Kidney (tissue), 14 donors: ENCODE results near the gene SLC35G6. TPM values are rescaled to one million over a fixed set of nuclear protein-coding genes. Genes with fewer than 3 reads are reported as not detected.

Source experiments
- DNase-seq, 5 donors: peaks; one replicate each; pipeline ENCODE4 v3.0.0-alpha.2; 2013 to 2020
- FAIRE-seq: peaks from 2 replicates; lab custom pipeline; 2012; peaks lifted over from hg19 to GRCh38; lab: Jason Lieb, UNC
- H3K27ac ChIP-seq, 2 donors: one replicate each; pipeline ENCODE4 v1.7.0; 2013; ENCODE audit warnings: low read depth in 2 of 2, low read length in 2 of 2, inconsistent platforms in 1 of 2
- H3K27me3 ChIP-seq: one replicate; pipeline ENCODE4 v1.7.1; 2013; ENCODE audit warnings: low read length, inconsistent platforms; ENCODE audit not compliant: control insufficient read depth, insufficient read depth
- H3K36me3 ChIP-seq, 3 donors: one replicate each; pipeline versions ENCODE4 v1.7.0 to v1.7.1; 2013; ENCODE audit warnings: low read length in 3 of 3, control low read depth in 1 of 3, inconsistent platforms in 1 of 3; ENCODE audit not compliant: insufficient read depth in 3 of 3, control insufficient read depth in 2 of 3
- H3K4me1 ChIP-seq, 3 donors: one replicate each; pipeline versions ENCODE4 v1.7.0 to v1.7.1; 2013; ENCODE audit warnings: low read length in 3 of 3, inconsistent platforms in 1 of 3, low read depth in 1 of 3; ENCODE audit not compliant: control insufficient read depth in 2 of 3, insufficient read depth in 2 of 3
- H3K4me3 ChIP-seq, 3 donors: one replicate each; pipeline versions ENCODE4 v1.7.0 to v1.8.1; 2013; ENCODE audit warnings: low read length in 3 of 3, control low read depth in 1 of 3, inconsistent platforms in 1 of 3
- H3K9ac ChIP-seq, 3 donors: one replicate each; pipeline versions ENCODE4 v1.7.0 to v1.7.1; 2013; ENCODE audit warnings: low read length in 3 of 3, control low read depth in 1 of 3, inconsistent platforms in 1 of 3
- H3K9me3 ChIP-seq, 3 donors: one replicate each; pipeline versions ENCODE4 v1.7.0 to v1.7.1; 2013; ENCODE audit warnings: low read length in 3 of 3, control low read depth in 1 of 3, inconsistent platforms in 1 of 3; ENCODE audit not compliant: control insufficient read depth in 2 of 3, insufficient read depth in 1 of 3
- intact Hi-C: fragments of 100-400 bp; cut with DNase I; formaldehyde crosslinking; loops from one replicate; pipeline ENCODE4 v1.11.1; 2022
- polyA plus RNA-seq: library from polyadenylated mRNA; stranded (reverse); fragments of 350-450 nt; fragmentation: Illumina TruSeq; extraction: RNeasy Lipid Tissue Mini Kit (QIAGEN cat#74804); gene quantifications from one replicate; pipeline ENCODE4 v1.2.3, GENCODE V29; 2014; ENCODE audit warnings: low read depth, low replicate concordance; ENCODE audit not compliant: insufficient read depth
- total RNA-seq: library from RNA; stranded (reverse); fragmentation: NEBNext Ultra II Directional; extraction: Animal tissue kit (Norgen Biotek cat#: 25700); gene quantifications from one replicate; pipeline ENCODE4 v1.2.1, GENCODE V29; 2021
- TF ChIP-seq, protein P1 (sequence below): IDR thresholded peaks from 3 replicates; pipeline ENCODE4 v1.5.1; 2012; ENCODE audit warnings: mild to moderate bottlenecking, moderate library complexity, borderline replicate concordance; ENCODE audit not compliant: insufficient read depth; ENCODE audit errors: extremely low read depth
- donor health status: control.
- donor health status: control.
- donor health status: control.
- donor health status: control.
- donor health status: control.
- donor health status: DM: yes; HTN: yes; CAD: no.
- donor health status: Normal renal cell carcinoma (clear cell type).

SLC35G6 gene
- total and polyA plus RNA-seq, 2 donors from 2014 or later = not detected

DNA sequence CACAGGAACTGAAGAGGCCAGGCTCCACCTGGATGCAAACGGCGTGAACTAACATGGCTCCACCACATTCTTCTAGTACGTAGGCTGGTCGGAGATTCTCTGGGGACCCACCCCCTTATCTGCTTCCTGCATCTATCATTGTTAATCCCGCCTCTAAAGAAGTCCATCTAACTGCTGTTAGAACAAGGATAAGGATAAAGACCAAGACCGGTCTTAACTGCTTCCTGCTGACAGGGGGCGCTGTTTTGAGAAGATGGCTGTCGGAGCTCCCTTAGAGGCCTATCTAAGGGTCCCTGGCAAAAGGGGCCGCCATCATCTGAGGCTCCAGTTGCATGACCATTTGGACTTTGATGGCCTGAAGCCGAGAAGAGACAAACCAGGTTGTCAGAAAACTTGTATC lies 41.8 kb downstream of the SLC35G6 start:
- Histone ChIP-seq H3K36me3 (no peaks in the 10 kb centered on the region), H3K4me3 (no peak overlapping the region), H3K9ac (no peak overlapping the region), H3K27me3 (no peaks in the 10 kb centered on the region), H3K4me1 (no peaks in the 10 kb centered on the region), H3K27ac (no peak overlapping the region), H3K9me3 (no peaks in the 10 kb centered on the region)
- DNase-seq (peak in 1 of 5 donors; percentile 29), FAIRE-seq (no peak)
- intact Hi-C loops = no loop called here
- TF ChIP-seq, protein P1, sequence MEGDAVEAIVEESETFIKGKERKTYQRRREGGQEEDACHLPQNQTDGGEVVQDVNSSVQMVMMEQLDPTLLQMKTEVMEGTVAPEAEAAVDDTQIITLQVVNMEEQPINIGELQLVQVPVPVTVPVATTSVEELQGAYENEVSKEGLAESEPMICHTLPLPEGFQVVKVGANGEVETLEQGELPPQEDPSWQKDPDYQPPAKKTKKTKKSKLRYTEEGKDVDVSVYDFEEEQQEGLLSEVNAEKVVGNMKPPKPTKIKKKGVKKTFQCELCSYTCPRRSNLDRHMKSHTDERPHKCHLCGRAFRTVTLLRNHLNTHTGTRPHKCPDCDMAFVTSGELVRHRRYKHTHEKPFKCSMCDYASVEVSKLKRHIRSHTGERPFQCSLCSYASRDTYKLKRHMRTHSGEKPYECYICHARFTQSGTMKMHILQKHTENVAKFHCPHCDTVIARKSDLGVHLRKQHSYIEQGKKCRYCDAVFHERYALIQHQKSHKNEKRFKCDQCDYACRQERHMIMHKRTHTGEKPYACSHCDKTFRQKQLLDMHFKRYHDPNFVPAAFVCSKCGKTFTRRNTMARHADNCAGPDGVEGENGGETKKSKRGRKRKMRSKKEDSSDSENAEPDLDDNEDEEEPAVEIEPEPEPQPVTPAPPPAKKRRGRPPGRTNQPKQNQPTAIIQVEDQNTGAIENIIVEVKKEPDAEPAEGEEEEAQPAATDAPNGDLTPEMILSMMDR = peak; percentile 32

DNA sequence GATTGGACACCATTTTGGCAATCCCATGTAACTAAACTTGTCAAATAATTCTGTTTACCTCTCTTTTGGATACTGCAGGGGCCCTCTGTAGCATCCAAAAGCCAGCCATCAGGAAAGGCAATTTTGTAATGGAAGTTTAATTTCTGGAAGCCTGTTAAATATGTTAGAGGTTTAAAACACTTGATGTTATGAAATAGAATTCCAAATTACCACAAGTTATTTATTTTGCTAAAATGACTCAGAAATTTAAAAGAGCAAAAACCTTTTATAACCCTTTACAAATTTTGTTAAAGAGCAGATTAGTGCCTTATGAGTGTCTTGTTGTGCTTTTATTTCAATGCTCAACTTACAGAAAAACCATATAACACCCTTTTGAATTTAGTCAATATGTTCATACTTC lies 47.6 kb downstream of the SLC35G6 start:
- no peaks in the 10 kb centered on the region for H3K36me3 ChIP-seq
- intact Hi-C loops = no loop called here
- H3K9me3 ChIP-seq = peaks cover 0 to 4% (median 0%) of the 10 kb centered on the region in 3 donors
- H3K4me1 ChIP-seq = peaks cover 0 to 2% (median 0%) of the 10 kb centered on the region in 3 donors
- no peak overlapping the region for H3K4me3 ChIP-seq
- FAIRE-seq (no peak), DNase-seq (no peak)
- no peak overlapping the region for H3K27ac ChIP-seq
- TF ChIP-seq, protein P1 = no peak
- H3K27me3 ChIP-seq = no peaks in the 10 kb centered on the region
- no peak overlapping the region for H3K9ac ChIP-seq

DNA sequence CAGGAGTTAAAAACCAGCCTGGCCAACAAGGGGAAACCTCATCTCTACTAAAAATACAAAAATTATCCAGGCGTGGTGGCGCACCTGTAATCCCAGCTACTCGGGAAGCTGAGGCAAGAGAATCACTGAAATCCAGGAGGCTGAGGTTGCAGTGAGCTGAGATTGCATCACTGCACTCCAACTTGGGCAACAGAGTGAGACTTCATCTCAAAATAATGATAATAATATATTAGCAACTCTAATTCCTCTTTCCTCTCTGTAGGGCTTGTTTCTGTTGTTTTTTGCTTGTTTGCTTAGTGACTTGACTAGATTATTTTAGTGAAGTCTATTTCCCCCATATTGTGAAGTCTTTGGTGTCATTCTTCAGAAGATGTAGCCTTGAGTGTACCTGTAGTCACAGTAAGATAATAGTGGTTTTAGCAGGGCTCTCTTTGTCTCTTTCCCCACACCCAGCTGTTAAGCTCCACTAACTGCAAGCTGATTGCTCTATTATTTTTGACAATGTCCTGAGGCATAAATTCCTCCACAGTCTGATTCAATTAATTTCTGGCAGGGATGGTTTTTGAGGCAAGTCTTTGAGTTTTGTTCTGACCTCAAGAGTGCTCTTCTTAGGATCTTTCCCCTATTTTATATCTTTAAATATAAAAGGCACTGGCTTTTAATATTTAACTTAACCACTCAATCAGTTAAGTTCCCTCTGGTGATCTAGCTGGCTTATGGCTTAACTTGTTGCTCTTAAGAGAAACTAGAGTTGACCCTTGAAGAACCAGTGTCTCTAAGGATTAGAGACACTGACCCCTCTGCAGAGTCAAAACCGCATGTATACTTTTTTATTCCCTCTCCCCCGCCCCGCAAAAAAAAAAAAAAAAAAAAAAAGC lies 49.0 kb downstream of the SLC35G6 start:
- H3K27ac ChIP-seq = peak overlapping the region in 1 of 2 donors; percentile 11
- no peak for DNase-seq
- H3K9me3 ChIP-seq = peaks cover 0 to 4% (median 0%) of the 10 kb centered on the region in 3 donors
- no peaks in the 10 kb centered on the region for H3K36me3 ChIP-seq
- FAIRE-seq = no peak
- H3K4me1 ChIP-seq = peaks cover 0 to 2% (median 0%) of the 10 kb centered on the region in 3 donors
- H3K4me3 ChIP-seq = no peak overlapping the region
- intact Hi-C loops = no loop called here
- TF ChIP-seq, protein P1 = no peak
- H3K27me3 ChIP-seq = no peaks in the 10 kb centered on the region
- no peak overlapping the region for H3K9ac ChIP-seq

Other genes starting within 250 kb of the SLC35G6 start
Only the 30 nearest of the 40 such genes appear.
- gene SLC2A4, start 199.7 kb upstream of the SLC35G6 start, total RNA-seq = 4.2 TPM
- gene SLC2A4, start 199.7 kb upstream of the SLC35G6 start, polyA plus RNA-seq = 2.8 TPM
- 1.3 TPM for gene YBX2, start 186.8 kb upstream of the SLC35G6 start, total RNA-seq
- 3.3 TPM for gene YBX2, start 186.8 kb upstream of the SLC35G6 start, polyA plus RNA-seq
- gene EIF5A, start 173.8 kb upstream of the SLC35G6 start, total RNA-seq = 306 TPM
- 434 TPM for gene EIF5A, start 173.8 kb upstream of the SLC35G6 start, polyA plus RNA-seq
- gene GPS2, start 166.1 kb upstream of the SLC35G6 start, total RNA-seq = 67.0 TPM
- 101 TPM for gene GPS2, start 166.1 kb upstream of the SLC35G6 start, polyA plus RNA-seq
- gene NEURL4, start 152.1 kb upstream of the SLC35G6 start, total RNA-seq = 44.7 TPM
- 21.2 TPM for gene NEURL4, start 152.1 kb upstream of the SLC35G6 start, polyA plus RNA-seq
- gene ACAP1, start 144.9 kb upstream of the SLC35G6 start, total RNA-seq = 26.0 TPM
- 9.9 TPM for gene ACAP1, start 144.9 kb upstream of the SLC35G6 start, polyA plus RNA-seq
- 14.4 TPM for gene KCTD11, start 129.3 kb upstream of the SLC35G6 start, total RNA-seq
- 7.2 TPM for gene KCTD11, start 129.3 kb upstream of the SLC35G6 start, polyA plus RNA-seq
- not detected for gene TMEM95, start 126.3 kb upstream of the SLC35G6 start, total RNA-seq
- gene TMEM95, start 126.3 kb upstream of the SLC35G6 start, polyA plus RNA-seq = not detected
- gene TNK1, start 100.4 kb upstream of the SLC35G6 start, total RNA-seq = 9.3 TPM
- 7.6 TPM for gene TNK1, start 100.4 kb upstream of the SLC35G6 start, polyA plus RNA-seq
- gene PLSCR3, start 86.9 kb upstream of the SLC35G6 start, total RNA-seq = 35.0 TPM
- 26.4 TPM for gene PLSCR3, start 86.9 kb upstream of the SLC35G6 start, polyA plus RNA-seq
- gene TMEM256, start 77.3 kb upstream of the SLC35G6 start, total RNA-seq = 55.8 TPM
- gene TMEM256, start 77.3 kb upstream of the SLC35G6 start, polyA plus RNA-seq = 389 TPM
- gene NLGN2, start 73.6 kb upstream of the SLC35G6 start, total RNA-seq = 23.4 TPM
- 7.3 TPM for gene NLGN2, start 73.6 kb upstream of the SLC35G6 start, polyA plus RNA-seq
- not detected for gene SPEM1, start 61.1 kb upstream of the SLC35G6 start, total RNA-seq
- not detected for gene SPEM1, start 61.1 kb upstream of the SLC35G6 start, polyA plus RNA-seq
- gene SPEM2, start 55.8 kb upstream of the SLC35G6 start, total RNA-seq = not detected
- gene SPEM2, start 55.8 kb upstream of the SLC35G6 start, polyA plus RNA-seq = not detected
- not detected for gene SPEM3, start 52.6 kb upstream of the SLC35G6 start, total RNA-seq
- not detected for gene SPEM3, start 52.6 kb upstream of the SLC35G6 start, polyA plus RNA-seq
- gene TMEM102, start 46.0 kb upstream of the SLC35G6 start, total RNA-seq = 10.0 TPM
- gene TMEM102, start 46.0 kb upstream of the SLC35G6 start, polyA plus RNA-seq = 10.0 TPM
- gene FGF11, start 41.9 kb upstream of the SLC35G6 start, total RNA-seq = 1.4 TPM
- gene FGF11, start 41.9 kb upstream of the SLC35G6 start, polyA plus RNA-seq = 7.7 TPM
- 11.9 TPM for gene CHRNB1, start 36.4 kb upstream of the SLC35G6 start, total RNA-seq
- gene CHRNB1, start 36.4 kb upstream of the SLC35G6 start, polyA plus RNA-seq = 19.3 TPM
- 64.8 TPM for gene ZBTB4, start 1.8 kb upstream of the SLC35G6 start, total RNA-seq
- gene ZBTB4, start 1.8 kb upstream of the SLC35G6 start, polyA plus RNA-seq = 23.2 TPM
- 133 TPM for gene POLR2A, start 2.9 kb downstream of the SLC35G6 start, total RNA-seq
- 18.6 TPM for gene POLR2A, start 2.9 kb downstream of the SLC35G6 start, polyA plus RNA-seq
- 48.0 TPM for gene TNFSF12, start 67.6 kb downstream of the SLC35G6 start, total RNA-seq
- 61.8 TPM for gene TNFSF12, start 67.6 kb downstream of the SLC35G6 start, polyA plus RNA-seq
- gene TNFSF13, start 77.3 kb downstream of the SLC35G6 start, total RNA-seq = 99.2 TPM
- gene TNFSF13, start 77.3 kb downstream of the SLC35G6 start, polyA plus RNA-seq = 68.6 TPM
- 43.5 TPM for gene SENP3, start 80.5 kb downstream of the SLC35G6 start, total RNA-seq
- gene SENP3, start 80.5 kb downstream of the SLC35G6 start, polyA plus RNA-seq = 50.3 TPM
- 92.6 TPM for gene CD68, start 98.2 kb downstream of the SLC35G6 start, total RNA-seq
- 38.3 TPM for gene CD68, start 98.2 kb downstream of the SLC35G6 start, polyA plus RNA-seq
- gene MPDU1, start 102.4 kb downstream of the SLC35G6 start, total RNA-seq = 54.2 TPM
- gene MPDU1, start 102.4 kb downstream of the SLC35G6 start, polyA plus RNA-seq = 145 TPM
- gene SOX15, start 108.6 kb downstream of the SLC35G6 start, total RNA-seq = 0.88 TPM
- gene SOX15, start 108.6 kb downstream of the SLC35G6 start, polyA plus RNA-seq = 0.80 TPM
- 29.3 TPM for gene FXR2, start 133.5 kb downstream of the SLC35G6 start, total RNA-seq
- 59.2 TPM for gene FXR2, start 133.5 kb downstream of the SLC35G6 start, polyA plus RNA-seq
- 74.7 TPM for gene SAT2, start 146.4 kb downstream of the SLC35G6 start, total RNA-seq
- gene SAT2, start 146.4 kb downstream of the SLC35G6 start, polyA plus RNA-seq = 430 TPM
- gene SHBG, start 148.7 kb downstream of the SLC35G6 start, total RNA-seq = 0.57 TPM
- gene SHBG, start 148.7 kb downstream of the SLC35G6 start, polyA plus RNA-seq = 4.6 TPM
- gene ATP1B2, start 169.5 kb downstream of the SLC35G6 start, total RNA-seq = 7.6 TPM
- 12.8 TPM for gene ATP1B2, start 169.5 kb downstream of the SLC35G6 start, polyA plus RNA-seq